OCI-LY7 (cell line): ENCODE data around the gene IL2RA. TPM values are rescaled to one million over a fixed set of nuclear protein-coding genes. Genes with fewer than 3 reads are reported as not detected.

ENCODE experiments used
- BruUV-seq: library from RNA; stranded (reverse); fragments of 400-500 nt; replicated peaks from 2 replicates; lab custom pipeline; 2021; lab: Mats Ljungman, UMichigan
- CTCF ChIA-PET: fragments of 300-600 bp; sonication (Branson Sonifier 250); formaldehyde crosslinking; loops from one replicate; lab custom pipeline; 2022; ENCODE audit warnings: antibody characterized with exemption; ENCODE audit not compliant: unreplicated experiment; lab: Charles Lee
- POLR2A ChIA-PET: fragments of 300-600 bp; sonication (Branson Sonifier 250); formaldehyde crosslinking; loops from one replicate; lab custom pipeline; 2022; ENCODE audit warnings: antibody characterized with exemption; lab: Charles Lee
- DNase-seq: peaks from one replicate; pipeline ENCODE4 v3.0.0-alpha.2; 2015; ENCODE audit warnings: low spot score
- H2AFZ ChIP-seq: fragments of 200-600 bp; sonication (generic), shearing (Covaris generic); 2 replicates; pipeline ENCODE4 v1.6.1; 2014; ENCODE audit warnings: mild to moderate bottlenecking, antibody characterized with exemption, low read length, moderate library complexity
- H3K27ac ChIP-seq: fragments of 200-600 bp; sonication (generic); 2 replicates; pipeline ENCODE4 v1.5.1; 2014; ENCODE audit warnings: mixed run types, low read depth, mild to moderate bottlenecking, moderate library complexity, low read length, inconsistent platforms; ENCODE audit not compliant: poor library complexity, severe bottlenecking
- H3K36me3 ChIP-seq: fragments of 200-600 bp; sonication (generic); 2 replicates; pipeline ENCODE4 v1.6.1; 2014; ENCODE audit warnings: mild to moderate bottlenecking, antibody characterized with exemption, low read length, moderate library complexity, mixed read lengths; ENCODE audit not compliant: insufficient read depth
- H3K4me1 ChIP-seq: fragments of 200-600 bp; sonication (generic); 2 replicates; pipeline ENCODE4 v1.5.1; 2014; ENCODE audit warnings: mild to moderate bottlenecking, low read length; ENCODE audit not compliant: insufficient read depth, poor library complexity, severe bottlenecking
- H3K4me2 ChIP-seq: fragments of 200-600 bp; sonication (generic); 2 replicates; pipeline ENCODE4 v1.6.1; 2014; ENCODE audit warnings: mild to moderate bottlenecking, low read length
- H3K4me3 ChIP-seq: fragments of 200-600 bp; sonication (generic); 2 replicates; pipeline ENCODE4 v1.5.1; 2014; ENCODE audit warnings: mild to moderate bottlenecking, low read depth, low read length; ENCODE audit not compliant: poor library complexity, severe bottlenecking
- H3K79me2 ChIP-seq: fragments of 200-600 bp; sonication (generic); 2 replicates; pipeline ENCODE4 v1.6.1; 2016; ENCODE audit warnings: low read depth, mild to moderate bottlenecking, low read length, moderate library complexity, mixed read lengths; ENCODE audit not compliant: insufficient read depth
- H3K9me2 ChIP-seq: fragments of 200-600 bp; sonication (generic); 2 replicates; pipeline ENCODE4 v1.6.1; 2016; ENCODE audit warnings: mild to moderate bottlenecking, low read length, mixed read lengths; ENCODE audit not compliant: insufficient read depth
- H3K9me3 ChIP-seq: fragments of 200-600 bp; sonication (generic); 2 replicates; pipeline ENCODE4 v1.6.1; 2014; ENCODE audit warnings: mild to moderate bottlenecking, mixed run types, low read length, mixed read lengths
- H4K20me1 ChIP-seq: fragments of 200-600 bp; sonication (generic); 2 replicates; pipeline ENCODE4 v1.6.1; 2014; ENCODE audit warnings: mild to moderate bottlenecking, antibody characterized with exemption, low read length, moderate library complexity, mixed read lengths; ENCODE audit not compliant: insufficient read depth
- CTCF ChIP-seq: fragments of 200-600 bp; sonication (generic); conservative IDR thresholded peaks from 2 replicates; pipeline ENCODE4 v1.5.1; 2014; ENCODE audit warnings: mild to moderate bottlenecking, antibody characterized with exemption, low read length, moderate library complexity, mixed read lengths
- EZH2phosphoT487 ChIP-seq: fragments of 200-600 bp; sonication (generic); IDR thresholded peaks from 2 replicates; pipeline ENCODE4 v1.6.1; 2018; ENCODE audit warnings: low read depth, borderline replicate concordance, mild to moderate bottlenecking, mixed run types, antibody characterized with exemption, low read length, moderate library complexity, mixed read lengths
- intact Hi-C: fragments of 100-400 bp; cut with micrococcal nuclease; formaldehyde crosslinking; loops from one replicate; pipeline ENCODE4 v1.10.0; 2022; ENCODE audit not compliant: unreplicated experiment
- total RNA-seq, 2 experiments: library from RNA; depleted of rRNA in 1 of 2; stranded (reverse); fragments of >200 nt in 1 of 2; shearing (Covaris generic) in 1 of 2; gene quantifications; 2 replicates each; pipeline ENCODE4 v1.2.3, GENCODE V29; 2014 to 2022

Gene IL2RA
- total RNA-seq, 2 experiments from 2014 or later, result 22.3 to 24.0 TPM

- TF ChIP-seq CTCF (no peak), EZH2phosphoT487 (no peak)
- BruUV-seq, result no TSS peak
- Histone ChIP-seq H3K4me1 (peaks cover 25% of the 10 kb centered on the region), H3K27ac (no peak overlapping the region), H4K20me1 (no peaks in the 10 kb centered on the region), H3K36me3 (no peaks in the 10 kb centered on the region), H3K4me2 (no peak overlapping the region), H2AFZ (no peak overlapping the region), H3K9me3 (no peaks in the 10 kb centered on the region), H3K4me3 (no peak overlapping the region), H3K79me2 (no peaks in the 10 kb centered on the region), H3K9me2 (no peaks in the 10 kb centered on the region)
- DNase-seq, result no peak
- intact Hi-C loops, result no loop called here
- CTCF ChIA-PET, result no interaction called here
- POLR2A ChIA-PET, result no interaction called here
These were observed 16.9 kb upstream of the IL2RA start for GRCh38 chr10:6079044-6079443.

- peaks cover 19% of the 10 kb centered on the region for H3K4me1 ChIP-seq
- H2AFZ ChIP-seq, result no peak overlapping the region
- no peak overlapping the region for H3K4me3 ChIP-seq
- TF ChIP-seq EZH2phosphoT487, result no peak
- H3K9me3 ChIP-seq, result no peaks in the 10 kb centered on the region
- POLR2A ChIA-PET, result interaction anchor here (0.8 kb wide), 1 partner anchor 11 kb away, joined by 3 read pairs; no protein-coding TSS in a partner anchor
- no peaks in the 10 kb centered on the region for H3K36me3 ChIP-seq
- intact Hi-C loops, result no loop called here
- no peak overlapping the region for H3K4me2 ChIP-seq
- BruUV-seq, result no TSS peak
- no peaks in the 10 kb centered on the region for H3K9me2 ChIP-seq
- no peak for DNase-seq
- H4K20me1 ChIP-seq, result no peaks in the 10 kb centered on the region
- H3K27ac ChIP-seq, result no peak overlapping the region
- no peaks in the 10 kb centered on the region for H3K79me2 ChIP-seq
- CTCF ChIA-PET, result no interaction called here
These were observed 15.0 kb upstream of the IL2RA start for GRCh38 chr10:6077071-6077675.

- BruUV-seq, result no TSS peak
- intact Hi-C loops, result no loop called here
- CTCF ChIA-PET, result interaction anchor here (2.7 kb wide), 1 partner anchor 12 kb away, joined by 15 read pairs; no protein-coding TSS in a partner anchor
These were observed 12.5 kb upstream of the IL2RA start for GRCh38 chr10:6074489-6075301.

More at GRCh38 chr10:6074489-6075301, 12.5 kb upstream of the IL2RA start:
- Histone ChIP-seq H3K4me2 (no peak overlapping the region; the same call in 1 of the 2 replicates), H3K9me2 (no peaks in the 10 kb centered on the region), H4K20me1 (no peaks in the 10 kb centered on the region), H3K79me2 (no peaks in the 10 kb centered on the region), H3K4me1 (peaks cover 36% of the 10 kb centered on the region), H3K9me3 (no peaks in the 10 kb centered on the region), H3K27ac (no peak overlapping the region), H3K4me3 (no peak overlapping the region), H3K36me3 (no peaks in the 10 kb centered on the region), H2AFZ (no peak overlapping the region)
- TF ChIP-seq EZH2phosphoT487 (no peak), CTCF (no peak)
- POLR2A ChIA-PET, result interaction anchor here (0.5 to 9.0 kb wide), 6 partner anchors 9 to 61 kb away, joined by 4 to 110 read pairs (median 5); partner anchors contain the start of gene IL2RA
- no peak for DNase-seq
